GM19238 (cell line): Measurements from ENCODE around the gene ANKRD31.
"Not testable (repeated sequence)": the region's sequence is repeated elsewhere in the genome, so short reads cannot be mapped to it uniquely, and the experiment has no call there.

ENCODE experiments used
- DNase-seq: peaks from one replicate; pipeline ENCODE4 v3.0.0; 2011; ENCODE audit warnings: low spot score; ENCODE audit not compliant: insufficient read length

Gene ANKRD31

DNA sequence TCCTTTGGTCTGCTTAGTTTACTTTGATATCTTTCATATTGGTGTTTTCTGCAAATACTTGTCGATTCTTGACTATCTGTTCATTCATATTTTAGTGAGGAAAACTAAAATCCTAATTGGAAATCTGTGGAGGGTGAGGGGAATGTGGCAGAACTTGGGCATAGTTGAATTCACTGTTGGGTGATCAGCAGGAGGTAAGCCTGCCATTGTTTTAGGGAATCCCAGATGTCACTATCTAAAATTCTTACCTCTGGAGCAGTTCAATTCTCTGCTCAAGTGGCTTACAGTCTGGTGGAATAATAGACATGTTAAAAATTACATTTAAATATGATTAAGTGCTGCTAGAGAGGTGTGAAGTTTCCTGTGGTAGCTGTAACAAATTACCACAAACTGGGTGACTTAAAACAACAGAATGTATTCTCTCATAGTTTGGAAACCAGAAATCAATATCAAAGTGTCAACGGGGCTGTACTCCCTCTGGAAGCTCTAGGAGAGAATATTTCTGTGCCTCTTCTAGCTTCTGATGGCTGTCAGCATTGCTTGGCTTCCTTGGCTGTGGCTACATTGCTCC, 94.0 kb downstream of the ANKRD31 start:
- no peak for DNase-seq

DNA sequence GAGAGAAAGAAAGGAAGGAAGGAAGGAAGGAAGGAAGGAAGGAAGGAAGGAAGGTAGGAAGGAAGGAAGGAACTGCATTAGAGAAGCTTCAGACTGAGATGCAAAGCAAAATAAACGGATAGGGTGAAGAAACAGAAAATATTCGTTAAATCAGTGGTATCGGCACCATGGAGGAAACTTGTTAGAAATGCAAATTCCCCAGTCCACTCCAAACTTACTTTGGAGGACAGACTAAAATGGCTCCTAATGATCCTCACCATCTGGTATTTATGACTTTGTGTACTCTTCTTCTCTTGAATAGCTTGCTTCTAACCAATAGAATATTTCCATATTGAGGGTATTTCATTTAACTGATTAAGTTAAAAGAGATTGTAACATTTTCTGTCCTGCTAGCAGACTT, 96.4 kb downstream of the ANKRD31 start:
- DNase-seq, result no peak

DNA sequence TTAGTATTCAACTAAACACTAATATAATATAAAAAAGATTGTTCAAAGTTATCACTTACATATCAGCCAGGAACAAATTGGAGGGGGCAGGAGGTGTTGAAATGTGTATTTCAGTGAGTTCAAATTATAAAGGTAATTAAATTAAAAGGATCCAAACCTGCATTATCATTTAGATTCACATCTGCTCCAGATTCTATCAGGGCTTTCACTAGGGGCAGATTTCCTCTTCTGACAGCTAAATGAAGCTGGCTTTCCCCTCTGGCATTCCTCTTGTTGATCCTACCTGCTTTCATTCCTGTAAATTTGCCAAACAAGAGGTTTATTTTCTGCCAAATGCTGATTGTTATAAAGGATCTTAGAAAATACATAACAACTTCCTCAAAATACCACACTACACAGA, 98.0 kb downstream of the ANKRD31 start:
- DNase-seq, result no peak

DNA sequence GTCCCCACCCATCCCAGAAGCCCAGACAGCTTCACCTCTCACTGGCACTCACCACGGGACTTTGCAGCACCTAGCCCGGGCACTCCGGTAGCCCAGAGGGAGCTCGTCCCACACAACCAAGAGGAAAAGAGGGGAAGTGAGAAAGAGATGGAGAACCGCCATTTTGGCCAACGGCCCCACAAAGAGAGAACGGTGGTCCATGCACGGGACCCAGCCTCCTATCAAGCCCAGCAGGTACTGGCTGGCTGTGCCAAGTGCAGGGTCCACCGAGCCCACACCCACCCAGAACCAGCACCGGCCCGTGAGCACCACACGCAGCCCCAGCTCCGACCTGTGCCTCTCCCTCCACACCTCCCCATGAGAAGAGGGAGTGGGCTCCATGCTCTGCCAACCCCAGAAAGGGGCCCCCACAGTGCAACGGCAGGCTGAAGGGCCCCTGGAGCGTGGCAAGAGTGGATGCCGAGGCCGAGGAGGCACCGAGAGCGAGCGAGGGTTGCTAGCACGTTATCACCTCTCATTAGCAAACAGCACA, 105.8 kb downstream of the ANKRD31 start:
- no peak for DNase-seq

DNA sequence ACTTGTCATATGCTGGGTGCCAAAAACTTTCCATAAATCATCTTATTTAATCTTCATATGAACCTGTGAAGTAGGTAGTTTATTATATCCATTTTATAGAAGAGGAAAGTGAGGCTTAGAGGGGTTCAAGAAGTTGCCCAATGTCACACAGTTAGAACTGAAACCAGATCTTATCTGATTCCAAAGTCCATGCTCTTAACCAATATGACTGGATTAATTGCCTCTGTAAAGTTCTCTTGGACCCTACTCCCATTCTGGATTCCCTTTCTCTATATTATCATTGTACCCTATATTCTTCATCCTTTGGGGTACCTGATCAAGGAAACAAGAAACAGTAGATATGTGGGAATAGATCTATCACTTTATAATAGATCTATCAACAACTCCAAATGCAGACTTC, 119.8 kb downstream of the ANKRD31 start:
- no peak for DNase-seq

DNA sequence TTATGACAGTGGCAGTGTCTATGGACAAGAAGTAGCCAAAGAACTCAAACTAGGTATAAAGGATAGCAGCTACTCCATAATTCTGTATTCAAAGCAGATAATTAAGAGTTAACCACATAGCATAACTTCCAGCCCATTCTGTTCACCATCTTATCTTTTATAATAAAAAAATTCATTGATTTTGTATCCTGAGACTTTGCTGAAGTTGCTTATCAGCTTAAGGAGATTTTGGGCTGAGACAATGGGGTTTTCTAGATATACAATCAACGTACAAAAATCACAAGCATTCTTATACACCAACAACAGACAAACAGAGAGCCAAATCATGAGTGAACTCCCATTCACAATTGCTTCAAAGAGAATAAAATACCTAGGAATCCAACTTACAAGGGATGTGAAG, 122.4 kb downstream of the ANKRD31 start:
- DNase-seq, result not testable (repeated sequence)

DNA sequence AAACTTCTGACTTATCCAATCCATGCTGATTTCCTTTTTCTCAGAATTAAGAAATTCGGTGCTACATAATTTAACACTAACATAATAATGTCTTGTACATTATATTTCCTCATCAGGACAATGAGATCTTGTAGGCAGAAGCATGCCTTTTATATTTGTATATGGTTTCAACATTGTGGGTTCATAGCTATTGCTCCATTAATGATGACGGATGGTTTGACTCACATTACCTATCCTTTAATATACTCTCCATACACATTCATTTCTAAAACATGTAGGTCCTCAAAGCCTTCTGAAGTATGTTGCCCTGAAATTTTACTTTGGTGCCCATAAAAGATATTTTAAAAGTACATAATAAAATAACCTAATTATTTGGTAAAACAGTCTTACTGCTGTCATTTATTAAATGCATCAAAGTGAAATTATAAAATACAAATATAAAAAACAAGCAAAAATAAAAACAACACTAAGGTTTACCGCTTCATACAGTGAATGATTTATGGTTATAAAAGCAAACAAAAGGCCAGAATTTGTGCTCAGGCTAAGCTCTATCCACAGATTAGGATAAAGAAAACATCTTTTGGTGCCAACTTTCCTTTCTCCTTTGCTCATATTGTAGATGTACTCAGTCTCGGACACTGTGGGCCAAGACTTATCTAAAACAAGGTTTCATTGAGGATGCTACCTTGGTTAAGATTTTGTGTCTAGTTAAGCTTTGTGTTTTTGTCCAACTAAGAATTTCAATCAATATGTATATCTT, 123.1 kb downstream of the ANKRD31 start:
- DNase-seq, result no peak

DNA sequence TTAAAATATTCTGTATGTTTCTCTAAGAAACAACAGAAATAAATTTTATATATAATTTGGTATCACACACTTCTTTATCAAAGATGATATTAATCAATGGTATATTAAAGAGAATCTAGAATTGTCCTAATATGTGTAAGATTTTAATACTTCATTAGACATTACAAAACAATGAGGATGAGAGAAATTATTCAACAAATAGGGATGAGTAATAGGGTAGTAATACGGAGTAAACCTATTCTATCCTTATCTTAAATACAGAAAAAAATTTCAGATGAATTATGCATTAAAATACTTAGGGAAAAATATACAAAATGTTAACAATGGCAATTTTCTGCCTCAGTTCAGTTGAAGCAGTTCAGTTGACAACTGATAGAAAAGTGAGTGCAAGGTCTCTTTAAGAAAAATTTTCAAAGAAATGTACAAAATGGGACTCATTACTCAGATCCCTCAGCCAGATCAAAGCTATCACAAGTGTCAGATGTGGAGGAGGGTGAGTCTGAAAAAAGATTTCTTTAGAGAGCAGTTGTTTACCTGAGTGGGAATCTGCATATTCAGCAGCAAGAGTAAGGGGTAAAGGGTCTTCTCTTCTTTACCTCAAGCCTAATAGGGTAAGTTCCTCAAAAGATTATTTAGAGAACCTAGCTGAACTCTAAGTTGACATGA, 127.6 kb downstream of the ANKRD31 start:
- no peak for DNase-seq

DNA sequence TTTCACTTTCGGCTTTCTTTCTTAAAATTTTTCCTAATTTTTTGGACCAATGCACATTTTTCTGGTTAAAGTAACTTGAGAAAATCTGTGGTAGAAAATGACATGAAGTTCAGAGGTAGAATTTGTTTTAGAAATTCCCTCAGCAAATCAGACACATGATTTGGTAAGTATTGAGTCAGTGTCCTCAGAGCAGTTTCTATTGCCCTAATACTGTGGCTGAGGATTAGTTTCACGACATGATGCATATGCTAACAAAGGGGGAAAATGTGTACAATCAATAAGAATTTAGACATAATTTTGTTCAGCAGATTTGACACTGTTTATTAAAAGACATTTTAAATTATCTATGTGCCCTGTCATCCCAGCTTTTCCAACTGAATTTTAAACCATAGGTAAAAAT, 128.2 kb downstream of the ANKRD31 start:
- DNase-seq, result no peak

DNA sequence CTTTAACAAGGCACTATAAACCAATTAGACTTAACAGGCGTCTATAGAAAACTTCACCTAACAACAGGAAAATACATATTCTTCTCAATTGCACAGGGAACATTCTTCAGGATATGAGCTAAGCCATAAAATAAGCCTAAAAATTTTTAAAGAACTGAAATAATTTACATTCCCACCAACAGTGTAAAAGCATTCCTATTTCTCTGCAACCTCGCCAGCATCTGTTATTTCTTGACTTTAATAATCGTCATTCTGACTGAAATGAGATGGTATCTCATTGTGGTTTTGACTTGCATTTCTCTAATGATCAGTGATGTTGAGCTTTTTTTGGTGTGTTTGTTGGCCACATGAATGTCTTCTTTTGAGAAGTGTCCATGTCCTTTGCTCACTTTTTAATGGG, 140.7 kb downstream of the ANKRD31 start:
- not testable (repeated sequence) for DNase-seq

DNA sequence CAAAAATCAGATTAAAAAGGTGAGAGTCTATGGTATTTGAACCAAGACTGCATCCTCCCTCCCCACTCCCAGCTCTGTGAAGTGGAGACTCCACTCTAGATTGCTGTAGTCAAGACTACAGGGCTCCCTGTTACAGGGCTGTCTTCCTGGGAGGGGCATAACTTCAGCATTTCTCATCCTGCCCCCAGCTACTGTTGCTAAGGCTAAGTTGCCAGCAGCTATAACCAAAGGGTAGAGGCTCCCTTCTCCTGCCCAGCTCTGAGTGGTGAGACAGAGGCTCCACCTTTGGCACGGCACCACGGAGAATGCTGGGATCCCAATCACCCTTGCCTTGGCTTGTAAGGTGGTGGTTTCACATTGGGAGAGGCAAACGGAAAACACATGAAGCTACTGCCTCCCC, 145.1 kb downstream of the ANKRD31 start:
- DNase-seq, result no peak

DNA sequence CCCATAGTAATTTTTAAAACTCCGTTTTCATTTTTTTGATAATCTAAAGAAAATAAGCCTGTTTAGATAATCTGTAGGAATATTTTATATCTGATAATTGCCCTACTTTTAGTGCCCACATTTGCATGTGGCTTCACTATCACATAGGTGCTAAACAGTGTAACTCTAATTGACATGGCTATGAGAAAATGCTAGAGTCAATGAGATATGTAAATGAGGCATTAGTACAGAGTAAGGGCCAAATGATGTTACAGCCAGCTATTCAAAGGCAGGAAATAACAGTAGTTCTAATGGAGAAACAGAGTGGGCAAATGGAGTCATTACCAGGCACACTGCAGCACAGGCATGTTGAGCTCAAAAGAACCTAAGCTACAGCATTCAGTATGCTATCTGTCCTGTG, 147.0 kb downstream of the ANKRD31 start:
- DNase-seq, result no peak

DNA sequence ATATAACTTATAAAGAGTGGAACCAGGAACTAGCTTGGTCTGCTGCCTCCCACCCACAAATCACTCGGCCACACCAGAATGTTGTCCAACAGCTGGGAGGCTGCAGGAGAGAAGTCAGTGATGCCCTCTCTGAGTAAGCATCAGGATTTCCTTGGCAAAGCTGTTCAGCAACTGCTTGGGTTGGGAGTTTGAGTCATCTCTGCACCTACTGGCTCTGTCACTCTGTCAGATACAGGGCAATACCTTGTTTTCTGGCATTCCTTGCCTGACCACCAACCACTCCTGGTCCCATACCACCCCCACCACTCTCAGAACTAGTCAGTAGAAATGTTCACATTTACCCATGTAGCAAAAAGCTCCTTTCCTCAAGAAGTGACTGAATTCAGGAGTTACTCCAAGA, 147.5 kb downstream of the ANKRD31 start:
- no peak for DNase-seq

DNA sequence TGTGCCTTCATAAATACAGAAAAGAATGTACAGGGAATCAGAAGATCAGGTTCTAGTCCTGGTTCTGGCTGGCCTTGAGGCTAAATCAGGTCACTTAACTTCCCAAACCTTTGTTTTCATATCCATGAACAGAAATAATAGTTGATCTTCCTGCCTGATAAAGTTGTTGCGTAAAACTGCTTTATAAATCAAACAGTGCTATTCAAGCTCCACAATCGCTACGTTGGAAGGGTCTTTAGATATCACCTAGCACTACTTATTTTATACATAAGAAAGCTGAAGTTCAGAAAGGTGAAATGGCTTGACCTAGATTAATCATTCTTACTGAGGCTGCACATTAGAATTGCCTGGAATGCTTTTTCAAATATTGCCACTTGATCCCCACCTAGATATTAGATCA, 148.0 kb downstream of the ANKRD31 start:
- DNase-seq, result no peak

DNA sequence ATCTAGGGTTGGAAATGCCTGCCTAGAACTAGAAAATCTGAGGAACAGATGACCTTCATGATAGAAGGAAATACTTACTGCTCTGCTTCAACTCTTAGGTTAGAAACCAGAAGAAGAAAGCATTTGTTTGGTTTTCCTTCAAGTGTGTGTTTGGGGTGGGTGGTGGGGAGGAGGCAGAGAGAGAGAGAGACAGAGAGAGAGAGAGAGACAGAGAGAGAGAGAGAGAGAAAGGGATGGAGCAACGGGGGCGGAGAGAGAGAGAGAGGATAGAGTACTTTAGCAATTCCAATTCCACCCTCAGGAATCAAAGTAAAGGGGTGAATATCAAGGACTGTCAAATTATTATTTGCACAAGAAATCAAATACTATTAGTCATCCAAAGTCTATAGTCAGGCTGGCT, 155.2 kb downstream of the ANKRD31 start:
- DNase-seq, result no peak

DNA sequence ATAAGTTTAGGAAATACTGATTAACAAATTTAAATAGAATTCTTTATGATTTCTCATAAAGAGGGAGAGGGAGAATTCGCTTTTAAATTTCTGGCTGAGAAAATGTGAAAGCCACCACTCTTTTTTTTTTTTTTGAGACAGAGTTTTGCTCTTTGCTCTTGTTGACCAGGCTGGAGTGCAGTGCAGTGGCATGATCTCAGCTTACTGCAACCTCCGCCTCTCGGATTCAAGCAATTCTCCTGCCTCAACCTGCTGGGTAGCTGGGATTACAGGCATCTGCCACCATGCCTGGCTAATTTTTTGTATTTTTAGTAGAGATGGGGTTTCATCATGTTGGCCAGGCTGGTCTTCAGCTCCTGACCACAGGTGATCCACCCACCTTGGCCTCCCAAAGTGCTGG, 157.3 kb downstream of the ANKRD31 start:
- DNase-seq, result not testable (repeated sequence)

DNA sequence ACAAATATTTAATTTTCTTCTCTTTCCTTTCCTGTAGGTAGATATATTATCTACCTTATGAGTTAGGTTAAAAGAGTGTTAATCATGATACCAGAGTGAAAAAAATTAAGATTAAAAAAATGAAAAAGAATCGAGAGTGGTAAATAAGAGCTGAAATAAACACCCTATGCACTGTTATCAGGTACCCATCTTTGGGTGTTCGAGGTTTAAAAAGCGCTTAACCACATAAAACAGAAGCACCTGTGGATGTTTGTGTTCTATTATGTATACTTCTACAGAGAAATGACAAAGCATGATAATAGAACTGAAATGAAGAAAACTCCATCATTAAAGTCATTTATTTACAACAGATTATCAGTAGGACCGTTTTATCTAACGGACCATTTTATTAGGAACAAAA, 158.7 kb downstream of the ANKRD31 start:
- DNase-seq, result no peak

DNA sequence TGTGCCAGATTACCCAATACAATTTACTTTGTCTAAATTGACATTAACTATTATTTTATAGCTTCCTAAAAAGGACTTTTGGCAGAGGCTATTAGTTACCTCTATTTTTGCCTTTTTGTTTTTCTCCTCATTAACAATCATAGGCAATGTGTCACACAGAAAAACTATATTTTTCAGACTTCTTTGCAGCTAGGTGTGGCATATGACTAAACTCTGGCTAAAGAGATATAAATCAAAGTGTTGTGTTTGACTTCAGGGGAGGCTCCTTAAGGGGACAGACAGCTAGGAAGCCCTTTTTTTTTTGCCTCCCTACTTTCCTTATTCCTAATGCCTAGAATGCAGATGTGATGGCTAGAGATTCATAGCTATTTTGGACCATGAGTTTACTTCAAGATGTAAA, 164.6 kb downstream of the ANKRD31 start:
- DNase-seq, result no peak

DNA sequence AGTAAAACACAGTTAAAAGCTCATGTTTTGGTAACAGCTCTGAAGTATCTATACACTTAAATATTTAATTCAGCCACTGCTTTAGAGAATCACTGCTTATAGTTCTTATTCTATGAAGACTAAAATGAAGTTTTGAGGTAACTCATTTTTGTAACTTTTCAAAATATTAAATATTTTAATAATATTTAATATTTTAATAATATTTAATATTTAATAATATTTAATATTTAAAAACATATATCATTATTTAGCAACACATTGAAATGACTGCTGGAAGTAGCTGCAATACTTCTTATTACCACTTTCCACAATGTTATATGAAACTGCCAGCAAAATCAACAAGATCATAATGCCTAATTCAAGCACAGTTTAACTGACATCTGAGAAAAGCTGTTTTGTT, 165.6 kb downstream of the ANKRD31 start:
- no peak for DNase-seq

DNA sequence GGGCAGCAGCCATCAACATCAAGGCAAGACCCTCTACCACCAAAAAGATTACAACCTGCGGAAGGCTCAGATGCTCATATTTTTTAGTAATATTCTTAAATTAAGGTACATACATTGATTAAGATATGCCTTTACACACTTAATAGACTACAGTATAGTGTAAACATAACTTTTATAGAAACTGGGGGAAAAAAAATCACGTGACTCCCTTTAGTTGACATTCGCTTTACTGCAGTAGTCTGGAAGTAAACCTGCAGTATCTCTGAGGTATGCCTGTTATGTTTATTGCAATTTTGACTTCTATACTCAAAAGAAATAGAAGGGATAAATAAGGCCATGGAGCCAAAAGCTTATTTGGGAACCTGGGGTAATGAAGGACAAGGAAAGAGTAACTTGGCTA, 169.2 kb downstream of the ANKRD31 start:
- DNase-seq, result no peak

DNA sequence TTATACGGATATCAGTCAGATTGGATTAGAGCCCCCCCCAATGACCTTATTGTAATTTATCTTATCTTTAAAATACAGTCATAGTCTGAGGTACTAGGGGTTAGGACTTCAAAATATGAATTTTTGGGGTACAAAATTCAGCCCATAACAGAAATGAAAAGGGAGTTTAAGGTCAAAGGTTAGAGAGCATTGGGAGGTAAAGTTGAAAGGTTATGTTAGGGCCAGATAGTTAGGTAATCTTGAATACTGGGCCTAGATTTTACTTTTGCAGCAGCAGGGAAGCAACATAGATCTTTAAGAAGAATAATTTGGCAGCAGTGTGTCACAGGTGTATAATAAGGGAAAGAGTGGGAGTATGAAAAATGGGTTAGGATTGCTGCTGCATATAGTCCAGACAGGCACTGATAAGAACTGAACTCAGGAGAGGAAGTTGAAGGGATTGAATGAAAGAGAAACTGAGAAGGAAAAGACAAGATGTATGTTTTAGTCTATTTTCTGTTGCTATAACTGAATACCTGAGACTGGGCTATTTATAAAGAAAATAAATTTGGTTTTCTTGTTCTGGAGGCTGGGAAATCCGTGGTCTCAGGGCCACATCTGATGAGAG, 173.7 kb downstream of the ANKRD31 start:
- DNase-seq, result no peak

DNA sequence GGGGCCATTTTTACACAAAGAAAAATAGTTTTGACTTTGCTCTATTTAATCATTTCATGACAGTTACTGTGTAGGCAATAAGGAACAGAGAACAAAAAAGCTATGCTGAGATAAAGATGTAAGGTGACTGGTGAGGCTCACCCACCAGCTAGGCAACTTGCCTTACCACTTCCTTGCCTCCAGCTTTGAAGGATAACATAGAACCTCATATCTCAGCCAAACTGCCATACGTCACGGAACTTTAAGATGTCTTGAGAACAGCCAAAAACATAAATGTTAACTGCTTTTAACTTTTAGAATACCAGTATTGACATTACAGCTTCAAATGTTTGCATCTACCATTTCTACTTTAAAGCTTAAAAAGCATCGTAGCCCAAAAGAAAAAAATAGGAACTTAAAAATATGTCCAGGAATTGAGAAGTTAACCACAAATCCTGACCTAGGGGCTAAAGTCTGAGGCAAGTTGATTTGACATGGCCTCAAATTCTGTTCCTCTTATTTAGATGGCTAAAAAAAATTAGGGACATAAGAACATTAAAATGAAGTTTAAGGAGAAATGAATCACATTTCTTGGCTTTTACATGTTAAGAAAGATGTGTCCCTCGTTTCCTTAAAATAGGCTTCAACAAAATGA, 176.6 kb downstream of the ANKRD31 start:
- no peak for DNase-seq
